ENCODE results near the gene ZNF879. TPM values are rescaled to one million over a fixed set of nuclear protein-coding genes. Genes with fewer than 3 reads are reported as not detected.

Gene ZNF879
- 0.43 to 1.1 TPM (median 0.60 TPM) in 5 replicates for total RNA-seq (2022; extraction: Qiagen RNA extraction; ENCODE audit: low read depth)

DNA sequence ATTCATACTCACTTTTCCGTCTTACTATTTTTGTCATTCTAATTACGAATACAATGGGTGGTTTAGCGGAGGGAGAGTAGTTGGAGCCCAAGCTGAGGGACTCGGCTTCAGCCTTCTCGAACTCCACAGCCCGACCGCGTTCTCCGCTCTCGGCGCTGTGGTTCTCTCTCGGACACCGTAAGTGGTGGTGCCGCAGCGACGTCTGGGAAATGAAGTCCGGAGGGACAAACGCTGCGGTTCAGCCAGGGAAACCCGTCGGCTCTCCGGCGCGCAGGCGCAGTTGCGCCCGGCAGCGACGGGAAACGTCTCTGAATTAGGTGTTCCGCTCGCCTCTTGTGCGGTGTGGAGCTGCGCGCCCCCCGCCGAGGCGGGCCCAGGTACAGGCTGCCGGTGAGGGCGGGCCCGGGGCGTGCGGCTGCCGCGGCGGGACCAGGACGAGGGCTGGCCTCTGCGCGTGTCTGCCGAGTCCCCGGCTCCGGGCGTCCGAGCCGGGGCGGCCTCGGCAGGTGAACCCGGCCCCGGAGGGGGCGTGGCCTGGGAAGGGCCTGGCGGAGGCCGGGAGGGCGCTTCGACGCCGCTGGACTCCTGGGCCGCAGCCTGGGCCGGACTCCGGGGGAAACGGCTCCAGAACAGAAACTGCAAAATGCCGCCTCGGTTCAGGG, at the start of gene ZNF879:
Gene ZNF879, plus strand, starts transcription at position 277 of the 662 bp plus-strand sequence. CDS start 1,201 bp downstream, outside the sequence.

GRCh38 chr5:178994580-178995340, 28.8 kb upstream of the ZNF879 start, which contains the start of gene GRM6:
TSS of gene GRM6 (minus strand) at chr5:178995320. CDS start at chr5:178994944, 376 bp downstream.

GRCh38 chr5:179060116-179061008, 36.8 kb downstream of the ZNF879 start, which contains the start of gene ZNF354C:
TSS of gene ZNF354C (plus strand) at chr5:179060373. CDS start at chr5:179062069, 1,696 bp downstream.

Other genes with a start within 250 kb of the ZNF879 start
- 2.8 to 6.2 TPM (median 4.8 TPM) in 5 replicates for gene ZNF354B, start 163.9 kb upstream of the ZNF879 start, total RNA-seq (2022; extraction: Qiagen RNA extraction; ENCODE audit: low read depth)
- not detected in 5 replicates for gene ZFP2, start 127.9 kb upstream of the ZNF879 start, total RNA-seq (2022; extraction: Qiagen RNA extraction; ENCODE audit: low read depth)
- gene ZNF454, start 82.6 kb upstream of the ZNF879 start, total RNA-seq (2022; extraction: Qiagen RNA extraction; ENCODE audit: low read depth) = not detected in 5 replicates
- gene GRM6, start 28.5 kb upstream of the ZNF879 start, total RNA-seq (2022; extraction: Qiagen RNA extraction; ENCODE audit: low read depth) = not detected in 5 replicates
- gene ZNF354C, start 36.6 kb downstream of the ZNF879 start, total RNA-seq (2022; extraction: Qiagen RNA extraction; ENCODE audit: low read depth) = 0.53 to 0.85 TPM (median 0.69 TPM) in 5 replicates